ENCODE measurements around the gene GPRC5A. TPM values are rescaled to one million over a fixed set of nuclear protein-coding genes. Genes with fewer than 3 reads are reported as not detected.

Gene GPRC5A
- total and polyA plus RNA-seq, 2 donors (not counting 3 experiments of a cell fraction or from before 2014, with no cell fraction given) = 22.7 to 86.4 TPM

DNA sequence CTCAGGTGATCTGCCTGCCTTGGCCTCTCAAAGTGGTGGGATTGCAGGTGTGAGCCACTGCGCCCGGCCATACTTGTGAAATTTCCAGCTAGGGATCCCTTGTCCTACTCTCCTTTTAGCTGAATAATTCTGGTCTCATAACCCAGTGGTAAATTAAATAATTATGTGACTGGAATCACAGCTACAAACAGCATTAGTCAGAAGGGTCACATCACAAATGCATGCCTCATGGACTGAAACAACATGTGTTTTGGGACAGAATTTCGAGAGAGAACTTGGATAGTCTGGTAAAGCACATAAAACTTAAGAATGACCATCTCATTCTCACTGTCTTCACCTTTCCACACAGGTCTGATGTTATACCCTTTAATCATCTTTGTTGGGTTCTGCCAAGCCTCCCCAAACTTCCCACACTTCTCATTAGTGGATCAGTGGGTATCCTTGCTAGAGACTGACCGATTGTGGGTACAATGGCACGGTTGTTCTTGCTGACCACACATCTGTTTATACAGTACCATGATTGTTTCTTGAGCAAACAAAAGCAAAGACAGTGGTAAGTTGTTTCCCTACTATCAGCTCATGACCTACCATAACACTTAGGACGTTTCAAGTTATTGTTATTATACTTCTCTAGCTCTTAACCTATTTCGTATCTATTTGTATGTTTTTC lies 55.5 kb downstream of the GPRC5A start:
- no peaks in the 10 kb centered on the region for H3K4me1 ChIP-seq (ENCODE audit: control insufficient read depth, extremely low read depth, insufficient read depth, low read length)
- POLR2A ChIA-PET = no interaction called here
- BruUV-seq (replicated peaks) = no TSS peak
- no peak overlapping the region for H3K4me2 ChIP-seq (ENCODE audit: insufficient read depth, low read length)
- H3K9me1 ChIP-seq (replicated peaks; ENCODE audit: control insufficient read depth, extremely low read depth, insufficient read depth, low read length) = no peaks in the 10 kb centered on the region
- TF ChIP-seq FOS (IDR thresholded peaks at IDR 0.05; ENCODE audit: borderline replicate concordance, insufficient read depth, low read length) (no peak), POLR2AphosphoS5 (IDR thresholded peaks at IDR 0.05; ENCODE audit: insufficient read depth, low read depth, low read length) (no peak), GATA2 (IDR thresholded peaks at IDR 0.05; ENCODE audit: insufficient read depth, insufficient read length, low read depth, low read length) (no peak), EZH2 (IDR thresholded peaks at IDR 0.05; ENCODE audit: borderline replicate concordance, low read depth, low read length, severe bottlenecking) (no peak), MYC (IDR thresholded peaks at IDR 0.05; ENCODE audit: low read depth, low read length) (no peak), POLR2A (IDR thresholded peaks at IDR 0.05; ENCODE audit: low read depth, low read length) (no peak), JUN (IDR thresholded peaks at IDR 0.05; ENCODE audit: borderline replicate concordance, insufficient read depth, insufficient read length, low read depth) (no peak)
- TF ChIP-seq, protein P1, sequence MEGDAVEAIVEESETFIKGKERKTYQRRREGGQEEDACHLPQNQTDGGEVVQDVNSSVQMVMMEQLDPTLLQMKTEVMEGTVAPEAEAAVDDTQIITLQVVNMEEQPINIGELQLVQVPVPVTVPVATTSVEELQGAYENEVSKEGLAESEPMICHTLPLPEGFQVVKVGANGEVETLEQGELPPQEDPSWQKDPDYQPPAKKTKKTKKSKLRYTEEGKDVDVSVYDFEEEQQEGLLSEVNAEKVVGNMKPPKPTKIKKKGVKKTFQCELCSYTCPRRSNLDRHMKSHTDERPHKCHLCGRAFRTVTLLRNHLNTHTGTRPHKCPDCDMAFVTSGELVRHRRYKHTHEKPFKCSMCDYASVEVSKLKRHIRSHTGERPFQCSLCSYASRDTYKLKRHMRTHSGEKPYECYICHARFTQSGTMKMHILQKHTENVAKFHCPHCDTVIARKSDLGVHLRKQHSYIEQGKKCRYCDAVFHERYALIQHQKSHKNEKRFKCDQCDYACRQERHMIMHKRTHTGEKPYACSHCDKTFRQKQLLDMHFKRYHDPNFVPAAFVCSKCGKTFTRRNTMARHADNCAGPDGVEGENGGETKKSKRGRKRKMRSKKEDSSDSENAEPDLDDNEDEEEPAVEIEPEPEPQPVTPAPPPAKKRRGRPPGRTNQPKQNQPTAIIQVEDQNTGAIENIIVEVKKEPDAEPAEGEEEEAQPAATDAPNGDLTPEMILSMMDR (IDR thresholded peaks at IDR 0.05; ENCODE audit: extremely low read depth in 1 of 2, insufficient read depth in 1 of 2, low read depth in 1 of 2, low read length in 2 of 2) = no peak
- TF ChIP-seq, protein P2, sequence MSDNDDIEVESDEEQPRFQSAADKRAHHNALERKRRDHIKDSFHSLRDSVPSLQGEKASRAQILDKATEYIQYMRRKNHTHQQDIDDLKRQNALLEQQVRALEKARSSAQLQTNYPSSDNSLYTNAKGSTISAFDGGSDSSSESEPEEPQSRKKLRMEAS (IDR thresholded peaks at IDR 0.05; ENCODE audit: insufficient read depth, insufficient read length) = no peak
- H3K9ac ChIP-seq (replicated peaks; ENCODE audit: extremely low read depth, insufficient read depth, low read length) = no peak overlapping the region
- no peak overlapping the region for H3K4me3 ChIP-seq (replicated peaks in 1 of 3; ENCODE audit: insufficient read depth in 1 of 3, low read depth in 1 of 3, low read length in 3 of 3)
- no peaks in the 10 kb centered on the region for H4K20me1 ChIP-seq (replicated peaks; ENCODE audit: control insufficient read depth, extremely low read depth, insufficient read depth, low read length)
- H3K79me2 ChIP-seq (ENCODE audit: control insufficient read depth, insufficient read depth, low read length) = no peaks in the 10 kb centered on the region
- H3K27ac ChIP-seq (ENCODE audit: insufficient read depth, low read depth, low read length) = no peak overlapping the region
- H3K9me3 ChIP-seq (replicated peaks; ENCODE audit: control insufficient read depth, insufficient read depth, low read length) = no peaks in the 10 kb centered on the region
- intact Hi-C loops (cut with micrococcal nuclease) (no loop called here), dilution Hi-C loops (cut with MboI; ENCODE audit: extremely low pct_ligation_motif_present, low sequenced_read_pairs) (no loop called here)
- no peak for DNase-seq (ENCODE audit: low read depth, low spot score)
- FAIRE-seq = no peak
- peaks cover 0 to 3% of the 10 kb centered on the region in 2 experiments for H3K36me3 ChIP-seq (ENCODE audit: control insufficient read depth in 2 of 2, extremely low read depth in 1 of 2, insufficient read depth in 2 of 2, low read length in 2 of 2)
- no peaks in the 10 kb centered on the region for H3K27me3 ChIP-seq (ENCODE audit: control insufficient read depth in 2 of 2, insufficient read depth in 2 of 2, low read length in 2 of 2)
- no peak overlapping the region for H2AFZ ChIP-seq (ENCODE audit: low read depth, low read length)
- CTCF ChIA-PET = interaction anchor here (0.9 to 1.4 kb wide), 3 partner anchors 10 to 30 kb away, joined by 3 to 5 read pairs (median 5); no protein-coding TSS in a partner anchor
